GM15510 (cell line): ENCODE measurements around the gene PRSS38.

Source experiments
- POLR2A ChIP-seq: IDR thresholded peaks from 3 replicates; pipeline ENCODE4 v1.6.1; 2011; ENCODE audit warnings: borderline replicate concordance; ENCODE audit not compliant: insufficient read length; ENCODE audit errors: extremely low read depth

Gene PRSS38

GRCh38 chr1:227838181-227838580, 22.7 kb downstream of the PRSS38 start:
- no peak for TF ChIP-seq POLR2A

DNA sequence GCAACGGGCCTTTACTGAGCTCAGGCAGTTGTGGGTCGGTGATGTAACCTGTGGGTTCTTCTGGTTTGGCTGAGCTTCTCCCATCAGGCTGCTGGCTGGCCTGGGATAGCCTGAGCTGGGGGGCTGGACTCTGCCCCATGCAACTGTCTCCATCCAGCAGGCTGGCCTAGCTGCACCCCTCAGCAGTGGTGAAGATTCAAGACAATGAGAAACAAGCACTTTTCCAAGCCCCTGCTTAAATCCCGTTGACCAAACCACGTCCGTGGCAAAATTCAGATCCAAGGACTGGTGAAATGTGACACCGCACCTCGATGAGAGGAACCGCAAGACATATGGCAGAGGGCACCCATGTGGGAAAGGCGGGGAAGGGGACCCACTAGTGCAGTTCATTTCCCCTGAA, 25.6 kb downstream of the PRSS38 start:
- no peak for TF ChIP-seq POLR2A

GRCh38 chr1:227844320-227845146, 29.1 kb downstream of the PRSS38 start:
- TF ChIP-seq POLR2A: no peak

DNA sequence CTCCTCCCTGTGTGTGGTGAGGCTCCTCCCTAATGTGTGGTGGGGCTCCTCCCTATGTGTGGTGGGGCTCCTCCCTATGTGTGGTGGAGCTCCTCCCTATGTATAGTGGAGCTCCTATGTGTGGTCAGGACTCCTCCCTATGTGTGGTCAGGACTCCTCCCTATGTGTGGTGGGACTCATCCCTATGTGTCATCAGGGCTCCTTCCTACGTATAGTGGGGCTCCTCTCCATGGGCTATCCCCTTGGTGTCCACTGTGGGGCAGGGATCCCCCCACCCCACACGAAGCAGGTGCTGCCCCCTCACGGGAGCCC, 29.6 kb downstream of the PRSS38 start:
- no peak for TF ChIP-seq POLR2A

- no peak for TF ChIP-seq POLR2A
These were observed 30.0 kb downstream of the PRSS38 start for GRCh38 chr1:227845519-227845918.

GRCh38 chr1:227846265-227846858, 30.9 kb downstream of the PRSS38 start:
- no peak for TF ChIP-seq POLR2A

GRCh38 chr1:227848430-227848932, 33.0 kb downstream of the PRSS38 start:
- TF ChIP-seq POLR2A: no peak

GRCh38 chr1:227849251-227849650, 33.8 kb downstream of the PRSS38 start:
- no peak for TF ChIP-seq POLR2A

- TF ChIP-seq POLR2A: no peak
These were observed 38.7 kb downstream of the PRSS38 start for GRCh38 chr1:227854189-227854588.

GRCh38 chr1:227855687-227856086, 40.2 kb downstream of the PRSS38 start:
- no peak for TF ChIP-seq POLR2A

DNA sequence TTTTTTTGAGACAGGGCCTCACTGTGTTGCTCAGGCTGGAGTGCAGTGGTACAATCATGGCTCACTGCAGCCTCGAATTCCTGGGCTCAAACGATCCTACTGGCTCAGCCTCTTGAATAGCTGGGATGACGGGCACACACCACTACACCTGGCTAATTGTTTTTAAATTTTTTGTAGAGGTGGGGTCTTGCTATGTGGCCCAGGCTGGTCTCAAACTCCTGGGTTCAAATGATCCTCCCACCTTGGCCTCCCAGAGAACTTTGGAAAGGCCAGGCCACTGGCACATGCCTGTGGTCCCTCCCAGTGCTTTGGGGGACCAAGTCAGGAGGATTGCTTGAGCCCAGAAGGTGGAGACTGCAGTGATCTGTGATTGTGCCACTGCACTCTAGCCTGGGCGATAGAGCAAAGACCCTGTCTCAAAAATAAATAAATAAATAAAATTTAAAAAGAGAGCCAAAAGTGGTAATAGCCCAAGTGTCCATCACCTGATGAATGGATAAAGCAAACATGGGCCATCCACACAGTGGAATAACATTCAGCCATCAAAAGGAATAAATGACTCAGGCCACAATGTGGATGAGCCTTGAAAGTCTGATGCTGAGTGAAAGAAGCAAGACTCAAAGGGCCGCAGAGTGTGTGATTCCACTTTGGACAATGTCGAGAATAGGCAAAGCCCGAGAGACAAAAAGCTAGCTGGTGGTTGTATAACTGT, 40.8 kb downstream of the PRSS38 start:
- no peak for TF ChIP-seq POLR2A

DNA sequence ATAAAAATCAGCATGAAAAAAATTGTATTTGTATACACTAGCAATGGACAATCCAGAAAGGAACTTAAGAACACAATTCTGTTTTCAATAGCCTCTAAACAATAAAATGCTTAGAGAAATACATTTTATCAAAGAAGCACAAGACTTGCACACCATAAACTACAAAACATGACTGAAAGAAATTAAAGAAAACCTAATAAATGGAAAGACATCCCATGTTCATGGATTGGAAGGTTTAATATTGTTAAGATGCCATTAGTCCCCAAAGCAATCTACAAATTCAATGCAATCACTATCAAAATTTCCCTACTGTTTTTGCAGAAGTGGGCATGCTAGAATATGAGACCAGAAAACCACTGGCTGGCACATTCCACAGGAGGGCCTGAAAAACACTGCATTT, 49.4 kb downstream of the PRSS38 start:
- TF ChIP-seq POLR2A: no peak

- TF ChIP-seq POLR2A: no peak
These were observed 53.9 kb downstream of the PRSS38 start for GRCh38 chr1:227869279-227869842.

- no peak for TF ChIP-seq POLR2A
These were observed 54.4 kb downstream of the PRSS38 start for GRCh38 chr1:227869851-227870305.

- no peak for TF ChIP-seq POLR2A
These were observed 54.9 kb downstream of the PRSS38 start for GRCh38 chr1:227870366-227870765.
